Measurements from ENCODE around the gene PRICKLE4. TPM values are rescaled to one million over a fixed set of nuclear protein-coding genes. Genes with fewer than 3 reads are reported as not detected.

PRICKLE4 gene, protein sequence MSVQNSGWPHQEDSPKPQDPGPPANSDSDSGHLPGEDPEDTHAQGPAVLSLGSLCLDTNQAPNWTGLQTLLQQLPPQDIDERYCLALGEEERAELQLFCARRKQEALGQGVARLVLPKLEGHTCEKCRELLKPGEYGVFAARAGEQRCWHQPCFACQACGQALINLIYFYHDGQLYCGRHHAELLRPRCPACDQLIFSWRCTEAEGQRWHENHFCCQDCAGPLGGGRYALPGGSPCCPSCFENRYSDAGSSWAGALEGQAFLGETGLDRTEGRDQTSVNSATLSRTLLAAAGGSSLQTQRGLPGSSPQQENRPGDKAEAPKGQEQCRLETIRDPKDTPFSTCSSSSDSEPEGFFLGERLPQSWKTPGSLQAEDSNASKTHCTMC
- total RNA-seq, result 6.9 and 10.4 TPM in 2 replicates

GRCh38 chr6:41780551-41781365, at the start of gene PRICKLE4:
PRICKLE4 (plus strand) TSS chr6:41780782; CDS start chr6:41783474, 2,692 bp downstream.
- peak; percentile 45 for DNase-seq

GRCh38 chr6:41731561-41732086, 49.0 kb upstream of the PRICKLE4 start:
- DNase-seq, result no peak

GRCh38 chr6:41732149-41732548, 48.4 kb upstream of the PRICKLE4 start:
- DNase-seq, result no peak

GRCh38 chr6:41732591-41733359, 47.8 kb upstream of the PRICKLE4 start:
- DNase-seq, result no peak

DNA sequence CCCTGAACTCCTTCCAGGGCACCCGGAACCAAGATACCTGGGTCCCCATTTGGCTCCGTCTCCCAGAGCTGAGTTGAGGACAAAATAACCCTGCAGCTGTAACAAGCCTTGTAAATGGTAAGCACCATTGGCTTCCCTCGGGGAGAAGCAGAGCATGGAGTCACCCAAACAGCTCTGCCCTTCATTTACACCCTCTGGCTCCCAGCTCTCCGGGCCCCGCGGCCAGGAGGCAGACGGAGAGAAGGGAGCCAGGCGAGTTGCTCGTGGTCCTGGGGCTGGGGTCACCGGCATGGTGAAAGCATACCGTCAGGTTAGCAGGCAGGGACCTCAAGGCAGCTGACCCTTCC, 47.2 kb upstream of the PRICKLE4 start:
- no peak for DNase-seq

DNA sequence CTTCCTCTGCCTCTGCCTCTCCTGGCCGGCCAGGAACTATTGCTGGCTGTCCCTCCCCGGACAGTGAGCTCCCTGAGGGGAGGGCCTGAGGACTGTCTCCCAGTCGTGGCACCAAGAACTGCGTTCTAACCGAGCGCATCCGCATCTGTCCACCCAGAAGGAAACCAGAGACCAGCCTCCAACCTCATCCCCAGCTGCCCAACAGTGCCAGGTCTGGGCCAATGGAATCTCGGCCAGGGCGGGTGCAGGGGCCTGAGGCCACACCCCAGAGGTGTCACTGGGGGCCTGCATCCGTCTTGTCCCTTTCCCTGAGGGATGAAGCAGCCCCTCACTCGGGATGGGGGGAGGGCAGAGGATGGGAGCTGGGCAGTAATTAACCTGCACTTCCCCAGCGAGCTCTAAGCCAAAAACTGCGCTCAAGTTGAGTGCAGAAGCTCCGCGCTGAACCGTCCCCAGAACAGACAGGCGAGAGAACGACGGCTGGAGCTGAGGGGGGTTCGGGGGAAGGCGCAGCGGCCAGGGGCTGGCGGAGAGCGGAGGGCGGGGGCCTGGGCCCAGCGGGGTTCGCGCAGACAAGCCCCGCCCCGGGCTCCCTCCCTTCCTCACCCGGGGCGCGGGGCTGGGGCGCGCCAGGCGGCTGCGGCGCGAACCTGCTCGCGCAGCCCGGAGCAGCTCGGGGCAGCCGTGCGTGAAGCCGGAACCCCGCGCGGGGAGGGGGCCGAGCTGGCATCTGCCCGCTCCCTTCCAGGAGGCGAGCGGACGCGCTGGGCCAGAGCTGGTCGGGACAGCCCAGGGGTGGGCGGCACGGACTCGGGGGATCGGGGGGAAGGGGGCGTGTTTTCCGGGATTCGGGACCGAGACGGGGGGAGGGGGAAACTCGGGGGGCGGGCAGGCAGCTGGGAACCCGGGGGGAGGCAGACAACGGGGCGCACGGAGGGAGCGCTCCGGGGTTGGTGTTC, 46.6 kb upstream of the PRICKLE4 start:
- peak; percentile 63 for DNase-seq

DNA sequence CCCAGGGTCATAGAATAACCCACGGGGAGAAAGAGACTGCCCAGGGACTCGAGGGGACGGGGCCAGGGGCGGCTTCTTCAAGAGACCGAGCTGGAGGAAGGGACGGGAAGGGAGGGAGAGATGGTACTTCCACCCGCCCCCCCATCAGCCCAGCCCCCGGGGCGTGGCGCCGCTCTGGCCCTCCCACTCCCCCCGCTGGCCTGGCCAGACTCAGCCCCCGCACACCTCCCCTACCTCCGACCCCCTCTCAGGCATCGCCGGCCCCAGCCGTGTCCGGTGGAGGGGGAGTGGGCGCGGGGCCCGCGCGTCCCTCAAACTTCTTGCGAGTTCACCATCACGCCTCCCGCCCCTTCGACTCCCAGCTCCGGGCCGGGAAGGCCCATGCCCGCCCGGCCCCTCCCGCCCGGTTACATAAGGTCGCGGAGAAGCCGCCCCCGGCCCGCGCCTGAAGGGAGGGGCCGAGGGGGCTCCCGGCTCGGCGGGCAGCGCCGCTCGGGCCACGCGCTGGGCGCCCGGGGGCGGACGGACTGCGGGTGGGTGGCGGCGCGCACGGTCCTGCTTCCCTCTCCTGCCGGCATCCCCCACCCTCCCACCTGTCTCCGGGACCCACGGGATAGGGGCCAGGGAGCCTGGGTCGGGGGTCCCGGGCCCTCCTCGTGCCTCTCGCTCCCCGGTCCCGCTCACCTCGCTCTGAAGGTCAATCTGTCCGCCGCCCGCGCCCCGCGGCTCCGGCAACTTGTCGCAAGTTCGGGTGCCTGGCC, 45.7 kb upstream of the PRICKLE4 start:
- peak; percentile 66 for DNase-seq

DNA sequence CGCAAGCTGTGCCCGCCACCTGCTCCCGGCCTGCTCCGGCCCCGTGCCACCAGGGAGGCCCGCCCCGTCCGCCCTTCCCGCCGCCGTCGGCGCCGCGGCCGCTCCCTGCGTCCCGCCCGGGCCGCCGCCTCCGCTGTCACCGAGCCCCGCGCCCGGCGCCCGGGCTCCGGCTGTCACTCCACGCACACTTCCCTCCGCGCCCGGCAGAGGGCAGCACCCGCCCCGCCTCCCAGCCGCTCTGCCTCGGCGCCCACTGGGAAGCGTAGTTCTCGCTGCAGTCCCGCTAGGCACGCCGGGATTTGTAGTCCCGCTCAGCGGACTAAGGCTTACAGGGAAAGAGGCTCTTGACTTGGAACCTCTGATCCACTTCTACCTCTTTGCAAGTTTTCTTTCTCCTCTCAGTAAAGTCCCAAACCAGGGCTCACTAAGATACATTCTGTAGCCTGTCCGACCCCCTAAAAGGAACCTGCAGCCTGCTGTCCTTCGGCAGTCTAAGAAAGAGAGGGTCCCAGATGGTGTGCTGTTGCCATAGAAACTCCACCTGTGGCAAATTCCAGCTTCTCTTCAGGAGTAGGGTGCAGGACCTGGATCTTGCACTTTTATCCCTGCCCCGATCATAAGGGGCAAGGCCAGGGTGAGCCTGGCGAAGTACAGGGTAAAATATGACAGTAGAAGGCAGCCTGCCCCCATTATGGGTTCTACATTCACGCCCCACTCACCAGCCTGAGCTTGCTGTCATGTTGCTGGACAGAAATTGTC, 45.0 kb upstream of the PRICKLE4 start, which contains the start of gene TFEB:
TFEB (minus strand) TSS at position 182 of the 759 bp plus-strand sequence. CDS start 44,395 bp downstream, outside the sequence.
- peak; percentile 93 for DNase-seq

DNA sequence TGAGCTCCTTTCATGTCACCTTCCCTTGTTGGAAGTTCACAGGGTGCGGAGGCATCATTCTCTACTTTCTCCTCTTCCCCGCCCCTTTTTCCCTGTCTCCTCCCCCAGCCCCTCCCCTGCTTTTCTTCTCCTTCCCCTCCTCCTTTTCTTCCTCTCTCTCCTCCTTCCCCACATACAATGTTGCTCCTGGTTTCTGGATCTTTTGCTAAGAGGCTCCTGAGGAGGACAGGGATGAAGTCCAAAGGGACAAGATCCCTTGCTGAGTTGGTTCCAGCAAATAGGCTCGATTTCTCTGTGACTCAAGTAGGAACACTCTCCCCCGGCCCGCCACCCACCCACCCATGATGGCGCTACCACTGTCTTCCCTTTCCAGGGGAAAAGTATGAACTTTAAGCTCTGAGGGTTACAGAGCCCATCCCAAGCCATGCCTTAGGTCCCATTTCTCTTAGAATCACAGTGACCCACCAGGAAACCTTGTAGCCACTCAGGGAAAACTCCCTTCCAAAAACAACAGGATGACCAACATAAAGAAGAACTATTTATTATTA, 44.3 kb upstream of the PRICKLE4 start:
- DNase-seq, result no peak

DNA sequence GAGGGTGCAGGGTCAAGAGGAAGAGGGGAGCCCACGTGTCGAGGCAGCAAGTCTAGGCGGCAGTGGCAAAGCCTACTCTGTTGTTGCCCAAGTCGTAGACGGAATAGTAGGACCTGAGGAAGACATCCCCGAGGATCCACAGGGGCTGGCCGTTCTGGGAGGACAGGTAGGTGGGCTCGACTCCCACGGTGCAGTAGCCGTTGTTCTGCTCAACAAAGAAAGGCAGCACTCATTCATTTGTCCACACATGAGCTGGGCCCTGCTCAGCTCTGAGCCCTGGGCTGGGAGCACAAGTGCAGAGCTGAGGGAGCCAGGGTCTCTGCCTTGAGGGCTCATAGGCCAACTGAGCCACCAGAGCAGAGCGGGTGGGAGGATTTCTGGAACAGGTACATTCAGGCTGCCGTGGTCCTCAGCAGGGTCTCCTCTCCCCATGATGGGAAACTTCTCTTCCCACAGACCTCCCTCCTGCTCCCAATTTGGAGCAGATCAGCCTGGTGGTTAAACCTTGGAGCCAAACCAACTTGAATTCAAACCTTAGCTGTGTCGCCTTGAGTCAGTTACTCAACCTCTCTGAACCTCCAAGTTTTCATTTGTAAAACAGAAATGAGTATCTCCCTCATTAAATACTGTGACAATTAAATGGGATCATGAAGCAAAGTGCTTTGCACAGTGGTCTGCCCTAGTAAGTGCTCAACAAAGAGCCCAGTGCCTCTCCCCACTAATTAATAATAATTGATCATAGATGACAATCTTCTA, 43.6 kb upstream of the PRICKLE4 start:
- DNase-seq, result no peak

DNA sequence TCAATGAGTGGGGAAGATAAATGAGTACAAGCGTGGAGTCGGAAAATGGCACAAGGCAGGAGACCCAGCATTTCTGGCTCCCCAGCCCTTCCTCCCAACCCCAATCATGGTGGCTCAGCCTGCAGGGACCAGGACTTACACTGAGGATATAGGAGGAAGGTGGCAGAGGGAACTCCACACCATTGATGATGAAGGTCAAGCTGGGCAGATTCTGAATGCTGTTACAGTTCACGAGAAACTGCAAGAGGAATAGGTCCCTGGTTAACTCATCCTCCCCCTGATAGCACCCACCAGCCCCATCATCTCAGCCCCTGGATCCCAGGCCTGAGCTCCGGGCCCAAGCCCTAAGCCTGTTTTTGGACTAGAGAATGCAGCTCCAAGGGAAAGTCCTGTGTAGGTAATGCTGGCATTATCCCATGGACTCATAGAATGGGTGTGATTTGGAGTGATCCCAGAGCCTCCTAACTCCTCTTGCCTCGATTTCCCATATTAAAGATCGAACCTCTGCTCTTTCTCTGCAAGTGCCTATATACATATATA, 42.9 kb upstream of the PRICKLE4 start:
- DNase-seq, result no peak

GRCh38 chr6:41739041-41739440, 41.5 kb upstream of the PRICKLE4 start:
- no peak for DNase-seq

- DNase-seq, result no peak
Measured at GRCh38 chr6:41740366-41741162, 40.0 kb upstream of the PRICKLE4 start.

DNA sequence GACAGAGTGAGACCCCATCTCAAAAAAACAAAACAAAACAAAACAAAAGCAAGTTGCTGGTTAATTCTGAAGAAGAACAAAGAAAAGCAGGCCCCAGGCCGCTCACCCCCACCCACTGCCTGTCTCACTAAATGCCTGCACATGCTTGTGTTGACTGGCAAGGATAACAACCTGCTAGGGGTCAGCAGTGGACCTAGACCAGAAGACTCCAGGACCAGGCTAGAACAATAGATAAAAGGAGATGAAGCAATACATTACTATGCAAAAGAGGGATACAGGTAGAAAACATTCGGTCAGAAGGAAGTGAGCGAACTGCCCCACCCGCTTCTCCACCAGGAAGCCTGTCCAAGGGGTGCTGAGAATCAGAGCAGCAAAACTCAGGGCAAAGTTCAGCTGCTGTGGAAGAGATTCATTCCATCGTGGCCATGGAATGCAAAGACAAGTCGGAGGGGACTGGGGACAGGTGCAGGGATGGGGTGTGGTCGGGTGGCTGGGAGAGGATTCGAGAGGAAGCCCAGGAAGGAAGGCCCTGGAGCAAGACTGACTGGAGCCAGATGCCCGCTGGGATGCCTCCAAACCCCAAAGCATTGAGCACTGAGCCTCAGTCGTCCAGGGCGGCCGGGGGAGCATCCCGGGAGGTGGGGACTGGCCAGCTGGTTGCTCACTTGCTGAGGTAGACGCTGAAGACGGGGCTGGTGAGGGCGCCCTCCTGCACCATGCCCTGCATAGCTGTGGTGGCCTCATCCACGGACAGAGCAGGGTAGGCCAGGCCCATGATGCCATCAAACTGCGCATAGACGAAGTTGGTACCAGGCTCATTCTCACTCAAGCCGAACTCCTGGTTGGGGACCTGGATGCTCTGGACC, 38.7 kb upstream of the PRICKLE4 start:
- no peak for DNase-seq

- no peak for DNase-seq
Measured at GRCh38 chr6:41743406-41744235, 37.0 kb upstream of the PRICKLE4 start.

Measured in dermis blood vessel endothelial cell (primary cell).